Erythroblast (primary cell): ENCODE results near the gene DCAF7.

ENCODE experiments used
- GATA1 ChIP-seq: IDR thresholded peaks from 2 replicates; pipeline ENCODE4 v1.6.1; 2011; ENCODE audit warnings: low read depth, mild to moderate bottlenecking, control low read depth, low read length, moderate library complexity
- POLR2A ChIP-seq: IDR thresholded peaks from 2 replicates; pipeline ENCODE4 v1.6.1; 2011; ENCODE audit warnings: mild to moderate bottlenecking, low read length

DNA sequence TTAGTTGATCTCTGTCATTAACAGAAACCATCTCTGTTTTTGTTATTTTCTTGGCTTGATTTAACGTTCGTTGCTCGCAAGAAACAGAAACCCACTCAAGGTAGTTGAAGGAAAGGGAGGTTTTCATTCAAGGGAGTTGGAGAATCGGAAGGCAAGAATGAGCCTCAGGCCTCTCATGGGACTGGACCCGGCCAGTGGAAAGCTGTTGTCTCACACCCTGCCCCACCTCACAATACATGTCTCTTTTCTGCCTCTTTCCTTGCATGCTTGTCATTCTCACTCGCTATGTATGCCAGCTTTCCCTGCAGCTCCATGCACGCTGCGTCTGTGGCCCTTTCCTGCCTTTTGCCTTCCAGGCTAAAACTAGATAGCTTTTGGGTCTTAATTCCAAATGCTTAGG is 18.3 kb downstream of the DCAF7 start:
- TF ChIP-seq POLR2A (no peak), GATA1 (no peak)
